ENCODE measurements around the gene DLGAP1. TPM values are rescaled to one million over a fixed set of nuclear protein-coding genes. Genes with fewer than 3 reads are reported as not detected.
A peak's percentile ranks its signal among the peaks of the same experiment; 100 is the strongest.

The DLGAP1 gene
- total RNA-seq, 1 donor from 2014 or later = 2.0 TPM

GRCh38 chr18:3967359-3968180, 487.5 kb downstream of the DLGAP1 start:
- intact Hi-C loops (cut with DNase I) = loop anchor here (5.0 kb wide), 2 partner anchors 55 to 95 kb away; no protein-coding TSS in a partner anchor
- H3K27ac ChIP-seq = peak overlapping the region in 1 of 2 donors; percentile 53
- H3K9me3 ChIP-seq = no peaks in the 10 kb centered on the region
- no peak for DNase-seq (ENCODE audit: low spot score in 2 of 2)
- peaks cover 4 to 6% of the 10 kb centered on the region in 2 donors for H3K4me1 ChIP-seq
- H3K36me3 ChIP-seq = no peaks in the 10 kb centered on the region
- TF ChIP-seq, protein P1, sequence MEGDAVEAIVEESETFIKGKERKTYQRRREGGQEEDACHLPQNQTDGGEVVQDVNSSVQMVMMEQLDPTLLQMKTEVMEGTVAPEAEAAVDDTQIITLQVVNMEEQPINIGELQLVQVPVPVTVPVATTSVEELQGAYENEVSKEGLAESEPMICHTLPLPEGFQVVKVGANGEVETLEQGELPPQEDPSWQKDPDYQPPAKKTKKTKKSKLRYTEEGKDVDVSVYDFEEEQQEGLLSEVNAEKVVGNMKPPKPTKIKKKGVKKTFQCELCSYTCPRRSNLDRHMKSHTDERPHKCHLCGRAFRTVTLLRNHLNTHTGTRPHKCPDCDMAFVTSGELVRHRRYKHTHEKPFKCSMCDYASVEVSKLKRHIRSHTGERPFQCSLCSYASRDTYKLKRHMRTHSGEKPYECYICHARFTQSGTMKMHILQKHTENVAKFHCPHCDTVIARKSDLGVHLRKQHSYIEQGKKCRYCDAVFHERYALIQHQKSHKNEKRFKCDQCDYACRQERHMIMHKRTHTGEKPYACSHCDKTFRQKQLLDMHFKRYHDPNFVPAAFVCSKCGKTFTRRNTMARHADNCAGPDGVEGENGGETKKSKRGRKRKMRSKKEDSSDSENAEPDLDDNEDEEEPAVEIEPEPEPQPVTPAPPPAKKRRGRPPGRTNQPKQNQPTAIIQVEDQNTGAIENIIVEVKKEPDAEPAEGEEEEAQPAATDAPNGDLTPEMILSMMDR (IDR thresholded peaks at IDR 0.05) = no peak
- no peak overlapping the region for H3K4me3 ChIP-seq
- no peaks in the 10 kb centered on the region for H3K27me3 ChIP-seq

- TF ChIP-seq, protein P1 (IDR thresholded peaks at IDR 0.05) = no peak
- peak in 1 of 2 donors; percentile 77 for DNase-seq (ENCODE audit: low spot score in 2 of 2)
- no peaks in the 10 kb centered on the region for H3K36me3 ChIP-seq
- H3K4me1 ChIP-seq = peaks cover 4 to 6% of the 10 kb centered on the region in 2 donors
- H3K27ac ChIP-seq = peak overlapping the region in 1 of 2 donors; percentile 53
- H3K4me3 ChIP-seq = no peak overlapping the region
- intact Hi-C loops (cut with DNase I) = loop anchor here (5.0 kb wide), 2 partner anchors 54 to 94 kb away; no protein-coding TSS in a partner anchor
- no peaks in the 10 kb centered on the region for H3K9me3 ChIP-seq
- H3K27me3 ChIP-seq = no peaks in the 10 kb centered on the region
Measured at GRCh38 chr18:3966642-3967358, 488.3 kb downstream of the DLGAP1 start.

- intact Hi-C loops (cut with DNase I) = loop anchor here (5.0 kb wide), 2 partner anchors 54 to 94 kb away; no protein-coding TSS in a partner anchor
Measured at GRCh38 chr18:3966246-3966641, 488.9 kb downstream of the DLGAP1 start.

DNA sequence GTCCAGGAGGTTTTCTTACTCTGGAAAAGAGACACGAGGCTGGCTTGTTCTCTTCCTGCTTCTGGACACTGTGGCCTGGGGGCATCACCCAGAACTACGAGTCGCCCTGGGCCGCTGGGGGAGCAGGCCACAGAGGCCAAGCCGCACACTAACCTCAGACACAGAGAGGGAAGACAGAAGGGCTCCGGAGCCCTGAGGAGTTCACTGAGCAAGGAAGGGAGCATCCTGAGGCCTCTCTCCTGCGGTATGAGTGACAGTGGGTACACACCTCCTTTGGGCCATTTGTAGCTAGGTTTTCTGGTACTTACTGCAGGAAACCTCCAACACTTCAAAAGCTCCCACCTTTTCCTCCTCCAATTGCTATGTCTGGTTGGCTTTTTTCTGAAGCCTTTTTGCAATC, 494.1 kb downstream of the DLGAP1 start:
- no peak for DNase-seq (ENCODE audit: low spot score in 2 of 2)
- intact Hi-C loops (cut with DNase I) = no loop called here
- no peak overlapping the region for H3K27ac ChIP-seq
- H3K4me1 ChIP-seq = no peaks in the 10 kb centered on the region
- H3K9me3 ChIP-seq = no peaks in the 10 kb centered on the region
- H3K36me3 ChIP-seq = no peaks in the 10 kb centered on the region
- no peak overlapping the region for H3K4me3 ChIP-seq
- H3K27me3 ChIP-seq = no peaks in the 10 kb centered on the region
- TF ChIP-seq, protein P1 (IDR thresholded peaks at IDR 0.05) = no peak

More at GRCh38 chr18:3966246-3966641, 488.9 kb downstream of the DLGAP1 start:
- Histone ChIP-seq H3K27me3 (no peaks in the 10 kb centered on the region), H3K36me3 (no peaks in the 10 kb centered on the region), H3K27ac (no peak overlapping the region), H3K4me1 (peaks cover 4 to 6% of the 10 kb centered on the region in 2 donors), H3K9me3 (no peaks in the 10 kb centered on the region), H3K4me3 (no peak overlapping the region)
- DNase-seq (ENCODE audit: low spot score in 2 of 2) = no peak
- TF ChIP-seq, protein P1 (IDR thresholded peaks at IDR 0.05) = no peak

GRCh38 chr18:3960142-3960541, 495.0 kb downstream of the DLGAP1 start:
- no peaks in the 10 kb centered on the region for H3K9me3 ChIP-seq
- H3K4me3 ChIP-seq = no peak overlapping the region
- no peaks in the 10 kb centered on the region for H3K4me1 ChIP-seq
- H3K36me3 ChIP-seq = no peaks in the 10 kb centered on the region
- H3K27me3 ChIP-seq = no peaks in the 10 kb centered on the region
- DNase-seq (ENCODE audit: low spot score in 2 of 2) = no peak
- no peak overlapping the region for H3K27ac ChIP-seq
- intact Hi-C loops (cut with DNase I) = no loop called here
- TF ChIP-seq, protein P1 (IDR thresholded peaks at IDR 0.05) = no peak

Data from ascending aorta (tissue), 2 donors.